Activated CD8-positive, alpha-beta T cell treated with anti-CD3 and anti-CD28 coated beads, Interleukin-2, amount 10 ng/mL, durations not matched to agents 7 days and 5 days (primary cell): ENCODE measurements around the gene IL12A. TPM values are rescaled to one million over a fixed set of nuclear protein-coding genes. Genes with fewer than 3 reads are reported as not detected.

Source experiments
- ATAC-seq: fragments of 150-1000 bp; cut with Tn5 transposase; one replicate; pipeline ENCODE4 v1.10.0; 2021; ENCODE audit warnings: moderate library complexity
- CTCF ChIA-PET: fragments of 350-600 bp; sonication (Branson Sonifier 250); formaldehyde crosslinking; loops from one replicate; lab custom pipeline; 2021; ENCODE audit warnings: antibody characterized with exemption; lab: Charles Lee
- POLR2A ChIA-PET: fragments of 350-600 bp; sonication (Branson Sonifier 250); formaldehyde crosslinking; loops from one replicate; lab custom pipeline; 2021; ENCODE audit warnings: antibody characterized with exemption; lab: Charles Lee
- DNase-seq: peaks from one replicate; pipeline ENCODE4 v3.0.0-alpha.2; 2020
- H3K27ac Mint-ChIP-seq: one replicate; pipeline ENCODE4 v1.8.0; 2021; ENCODE audit warnings: mild to moderate bottlenecking, mixed read lengths
- H3K27me3 Mint-ChIP-seq: one replicate; pipeline ENCODE4 v1.8.0; 2021; ENCODE audit warnings: low read depth, mixed read lengths
- H3K36me3 Mint-ChIP-seq: one replicate; pipeline ENCODE4 v1.8.0; 2021; ENCODE audit warnings: low read depth, mixed read lengths
- H3K4me1 Mint-ChIP-seq: one replicate; pipeline ENCODE4 v1.8.0; 2021; ENCODE audit warnings: low read depth, mixed read lengths
- H3K4me3 Mint-ChIP-seq: one replicate; pipeline ENCODE4 v1.8.0; 2021; ENCODE audit warnings: mild to moderate bottlenecking, mixed read lengths
- H3K9me3 Mint-ChIP-seq: one replicate; pipeline ENCODE4 v1.8.0; 2022; ENCODE audit warnings: mixed read lengths; ENCODE audit not compliant: insufficient read depth
- total RNA-seq, 2 experiments: library from RNA; stranded (reverse); gene quantifications; one replicate each; pipeline ENCODE4 v1.2.3, GENCODE V29; 2021

The IL12A gene
- total RNA-seq, 2 experiments from 2014 or later = not detected

DNA sequence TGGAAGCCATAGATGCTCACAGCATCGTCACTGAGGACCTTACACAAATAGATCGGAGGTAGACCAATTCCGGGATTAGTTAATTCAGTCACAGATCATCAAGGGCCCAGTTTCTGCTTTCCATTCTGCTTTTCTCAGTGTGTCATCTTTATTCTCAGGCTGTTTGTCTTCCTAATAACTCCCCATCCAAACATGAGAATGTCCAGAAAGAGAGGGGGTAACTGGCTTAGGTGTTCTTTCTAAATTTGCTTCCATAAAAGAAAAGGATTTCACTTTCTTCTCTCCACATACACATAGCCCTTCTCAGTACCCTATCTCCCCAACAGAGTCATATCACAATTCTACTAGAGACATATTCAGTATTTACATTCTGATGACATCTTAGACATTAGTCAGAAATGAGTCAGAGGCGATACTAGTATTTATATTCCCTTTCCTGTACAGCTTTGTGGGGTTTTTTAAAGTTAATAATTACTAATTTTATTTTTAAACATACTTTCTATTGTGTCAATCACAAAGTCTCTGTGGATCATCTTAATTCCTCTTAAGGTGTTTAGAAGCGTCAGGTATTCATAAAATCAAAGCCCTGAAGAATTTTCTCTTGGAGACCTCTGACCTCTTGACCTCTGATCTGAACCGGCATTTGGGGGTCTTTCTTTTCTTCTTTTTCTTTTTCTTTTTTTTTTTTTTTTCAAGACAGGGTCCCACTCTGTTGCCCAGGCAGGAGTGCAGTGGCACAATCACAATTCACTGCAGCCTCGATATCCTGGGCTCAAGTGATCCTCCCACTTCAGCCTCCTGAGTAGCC lies 24.3 kb upstream of the IL12A start:
- CTCF ChIA-PET = interaction anchor here (1.0 kb wide), 1 partner anchor 23 kb away, joined by 3 read pairs; no protein-coding TSS in a partner anchor
- POLR2A ChIA-PET = no interaction called here
- peaks cover 9% of the 10 kb centered on the region for H3K27me3 Mint-ChIP-seq
- no peak overlapping the region for H3K4me3 Mint-ChIP-seq
- H3K27ac Mint-ChIP-seq = no peak overlapping the region
- no peak for DNase-seq
- H3K4me1 Mint-ChIP-seq = no peaks in the 10 kb centered on the region
- no peaks in the 10 kb centered on the region for H3K9me3 Mint-ChIP-seq
- no peaks in the 10 kb centered on the region for H3K36me3 Mint-ChIP-seq
- ATAC-seq = no peak

DNA sequence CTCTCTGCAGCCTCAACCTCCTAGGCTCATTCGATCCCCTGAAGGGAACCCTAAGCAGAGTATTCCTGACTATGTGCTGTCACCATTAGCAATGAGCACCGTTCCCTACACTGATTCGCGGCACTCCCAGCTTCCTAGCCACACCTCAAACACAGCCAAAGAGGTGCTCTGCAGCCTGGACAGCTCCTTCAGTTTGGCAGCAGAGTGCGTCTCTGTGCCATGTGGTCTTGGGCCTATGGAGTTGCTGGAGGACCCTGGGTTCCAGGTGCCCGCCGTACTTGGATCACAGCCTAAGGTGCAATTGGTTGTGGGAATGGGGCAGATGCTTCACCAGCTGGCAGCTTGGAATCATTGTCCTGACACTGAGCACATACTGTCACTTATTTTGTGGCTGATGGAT lies 17.3 kb upstream of the IL12A start:
- CTCF ChIA-PET = interaction anchor here (1.0 to 1.3 kb wide), 2 partner anchors 19 to 34 kb away, joined by 3 to 4 read pairs; no protein-coding TSS in a partner anchor
- no peak for ATAC-seq
- no peaks in the 10 kb centered on the region for H3K9me3 Mint-ChIP-seq

DNA sequence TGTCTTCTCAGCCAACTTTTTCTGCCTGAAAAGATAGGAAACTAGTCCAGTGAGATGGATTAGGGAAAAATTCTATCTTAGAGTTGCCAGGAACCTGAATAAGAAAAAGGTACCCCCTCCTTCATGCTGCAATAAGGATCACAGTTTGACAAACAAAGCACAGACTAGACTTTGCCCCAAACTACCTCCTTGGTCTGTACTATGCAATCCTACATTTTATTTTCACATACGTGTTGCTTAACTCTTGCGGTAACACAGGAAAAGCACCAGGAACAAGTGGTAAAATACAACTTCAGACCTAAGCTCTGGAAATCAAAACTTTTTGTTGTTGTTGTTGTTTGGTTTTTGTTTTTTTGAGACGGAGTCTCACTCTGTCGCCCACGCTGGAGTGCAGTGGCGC lies 11.3 kb upstream of the IL12A start:
- Mint-ChIP-seq H3K27ac (no peak overlapping the region), H3K27me3 (peaks cover 29% of the 10 kb centered on the region), H3K4me3 (no peak overlapping the region), H3K36me3 (no peaks in the 10 kb centered on the region), H3K9me3 (no peaks in the 10 kb centered on the region), H3K4me1 (no peaks in the 10 kb centered on the region)
- DNase-seq = no peak
- no peak for ATAC-seq
- CTCF ChIA-PET = interaction anchor here (3.0 kb wide), 1 partner anchor 11 kb away, joined by 12 read pairs; the partner anchor contains the start of gene IL12A
- POLR2A ChIA-PET = no interaction called here

More for the DNA sequence above, 17.3 kb upstream of the IL12A start:
- peaks cover 26% of the 10 kb centered on the region for H3K27me3 Mint-ChIP-seq
- no peaks in the 10 kb centered on the region for H3K4me1 Mint-ChIP-seq
- no peaks in the 10 kb centered on the region for H3K36me3 Mint-ChIP-seq
- H3K27ac Mint-ChIP-seq = no peak overlapping the region
- H3K4me3 Mint-ChIP-seq = no peak overlapping the region
- DNase-seq = no peak
- POLR2A ChIA-PET = no interaction called here

DNA sequence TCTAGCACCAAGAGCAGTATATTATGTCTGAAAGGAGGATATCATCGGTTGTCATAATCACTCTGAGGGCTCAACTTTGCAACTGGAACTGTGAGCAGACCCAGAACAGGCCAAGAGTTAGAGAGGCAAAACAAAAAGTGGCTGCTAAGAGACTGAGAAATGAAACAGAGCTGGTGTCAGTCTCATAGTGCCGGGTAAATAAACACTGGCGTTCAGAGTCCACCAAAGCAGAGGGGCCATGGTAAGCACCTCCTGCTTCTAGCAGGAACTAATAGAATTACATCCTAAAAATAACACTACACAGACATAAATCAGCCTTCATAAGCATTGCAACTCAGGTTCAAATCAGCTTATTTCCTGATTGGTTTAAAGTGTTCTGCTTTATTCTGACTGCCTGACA lies 10.3 kb upstream of the IL12A start:
- POLR2A ChIA-PET = no interaction called here
- CTCF ChIA-PET = interaction anchor here (1.0 to 3.0 kb wide), 2 partner anchors 9 to 10 kb away, joined by 3 to 12 read pairs; partner anchors contain the start of gene IL12A
- H3K36me3 Mint-ChIP-seq = no peaks in the 10 kb centered on the region
- H3K9me3 Mint-ChIP-seq = no peaks in the 10 kb centered on the region
- H3K4me3 Mint-ChIP-seq = no peak overlapping the region
- peaks cover 22% of the 10 kb centered on the region for H3K27me3 Mint-ChIP-seq
- H3K4me1 Mint-ChIP-seq = no peaks in the 10 kb centered on the region
- ATAC-seq (no peak), DNase-seq (no peak)
- H3K27ac Mint-ChIP-seq = no peak overlapping the region

DNA sequence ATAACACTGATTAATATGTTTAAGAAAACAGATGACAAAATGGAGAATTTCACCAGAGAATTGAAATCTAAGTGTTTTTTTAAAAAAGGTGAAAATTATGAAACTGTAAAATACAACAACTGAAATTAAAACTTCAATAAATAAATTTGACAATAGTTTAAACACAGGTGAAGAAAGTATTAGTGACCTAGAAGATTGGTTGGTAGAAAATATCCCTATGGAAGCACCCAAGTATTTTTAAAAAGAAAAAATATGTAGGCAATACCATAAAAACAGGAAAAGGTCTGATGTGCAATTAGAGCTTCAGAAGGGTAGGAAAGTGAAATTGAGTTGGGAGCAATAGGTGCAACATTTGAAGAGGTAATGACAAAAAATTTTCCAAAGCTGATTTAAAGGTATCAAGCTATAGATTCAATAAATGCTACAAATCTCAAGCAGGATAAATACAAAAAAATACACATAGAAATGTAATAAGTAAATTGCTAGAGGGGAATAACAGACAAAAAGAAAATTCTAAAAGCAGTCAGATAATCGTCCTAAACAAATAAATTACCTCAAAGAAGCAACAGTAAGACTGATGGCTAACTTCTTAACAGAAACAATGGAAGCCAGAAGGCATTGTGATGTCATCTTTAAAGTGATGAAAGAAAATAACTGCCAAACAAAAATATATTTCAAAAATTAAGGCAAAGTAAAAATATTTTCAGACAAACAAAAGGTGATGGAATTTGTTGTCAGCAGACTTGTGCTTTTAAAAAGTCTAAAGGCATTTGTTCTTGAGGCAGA lies 9.5 kb upstream of the IL12A start:
- Mint-ChIP-seq H3K4me3 (no peak overlapping the region), H3K36me3 (no peaks in the 10 kb centered on the region), H3K27me3 (peaks cover 18% of the 10 kb centered on the region), H3K9me3 (no peaks in the 10 kb centered on the region), H3K4me1 (no peaks in the 10 kb centered on the region), H3K27ac (no peak overlapping the region)
- CTCF ChIA-PET = interaction anchor here (1.0 kb wide), 1 partner anchor 9 kb away, joined by 3 read pairs; no protein-coding TSS in a partner anchor
- POLR2A ChIA-PET = no interaction called here
- ATAC-seq (no peak), DNase-seq (no peak)

DNA sequence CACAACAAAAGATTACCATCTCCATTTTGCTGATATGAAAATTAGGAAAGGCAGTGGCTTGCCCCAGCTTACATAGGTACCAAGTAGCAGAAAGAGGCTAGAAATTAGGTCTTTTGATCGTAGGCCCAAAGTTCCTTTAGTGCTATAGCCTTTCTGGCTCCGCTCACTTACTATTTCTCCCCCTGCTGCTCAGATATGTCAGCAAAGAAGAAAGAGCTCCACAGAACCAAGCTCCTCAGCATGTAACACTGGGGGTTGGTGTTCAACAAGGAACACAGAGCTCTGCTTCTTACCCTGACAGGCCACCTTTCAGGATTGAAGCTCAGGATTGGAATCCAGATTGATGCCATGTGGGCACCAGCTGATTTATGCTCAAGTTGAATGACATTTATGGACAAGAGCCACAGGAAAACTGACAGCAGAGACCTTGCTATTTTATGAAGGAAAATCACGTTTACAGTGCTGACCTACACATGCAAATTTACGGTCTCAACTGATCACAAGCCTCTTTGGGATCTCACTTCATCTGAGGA lies 6.1 kb upstream of the IL12A start:
- no peaks in the 10 kb centered on the region for H3K9me3 Mint-ChIP-seq
- no peak overlapping the region for H3K27ac Mint-ChIP-seq
- peaks cover 14% of the 10 kb centered on the region for H3K27me3 Mint-ChIP-seq
- no peak for ATAC-seq
- DNase-seq = no peak
- H3K4me1 Mint-ChIP-seq = peaks cover 4% of the 10 kb centered on the region
- no peak overlapping the region for H3K4me3 Mint-ChIP-seq
- ChIA-PET CTCF (interaction anchor here (0.6 to 1.4 kb wide), 3 partner anchors 9 to 98 kb away, joined by 3 to 4 read pairs (median 3); no protein-coding TSS in a partner anchor), POLR2A (no interaction called here)
- H3K36me3 Mint-ChIP-seq = no peaks in the 10 kb centered on the region

DNA sequence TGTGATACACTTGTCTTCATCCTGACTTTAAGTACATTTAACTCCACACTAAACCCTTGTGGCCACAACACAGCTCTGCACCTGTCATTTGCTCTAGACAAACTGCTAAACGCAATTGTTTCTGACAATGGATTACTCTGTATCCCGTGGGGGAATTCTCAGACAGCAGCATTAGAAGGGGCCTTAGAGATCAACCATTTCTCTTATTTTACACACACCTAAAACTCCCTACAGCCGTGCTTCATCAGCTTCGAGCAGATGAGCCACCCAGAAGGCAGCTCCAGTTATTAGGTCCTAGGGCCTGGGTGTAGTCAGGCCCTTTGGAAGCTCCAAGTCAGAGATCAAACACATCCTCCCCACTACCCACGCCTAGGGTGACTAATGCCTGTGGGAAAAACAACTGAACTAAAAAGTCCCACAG lies 1.3 kb upstream of the IL12A start:
- DNase-seq (no peak), ATAC-seq (no peak)
- H3K9me3 Mint-ChIP-seq = no peaks in the 10 kb centered on the region
- POLR2A ChIA-PET = no interaction called here
- H3K27ac Mint-ChIP-seq = no peak overlapping the region
- H3K4me3 Mint-ChIP-seq = no peak overlapping the region
- H3K4me1 Mint-ChIP-seq = peaks cover 14% of the 10 kb centered on the region
- H3K36me3 Mint-ChIP-seq = no peaks in the 10 kb centered on the region
- CTCF ChIA-PET = interaction anchor here (1.0 to 11.8 kb wide), 12 partner anchors 8 to 352 kb away, joined by 3 to 169 read pairs (median 5); no protein-coding TSS in a partner anchor
- peaks cover 15% of the 10 kb centered on the region for H3K27me3 Mint-ChIP-seq

DNA sequence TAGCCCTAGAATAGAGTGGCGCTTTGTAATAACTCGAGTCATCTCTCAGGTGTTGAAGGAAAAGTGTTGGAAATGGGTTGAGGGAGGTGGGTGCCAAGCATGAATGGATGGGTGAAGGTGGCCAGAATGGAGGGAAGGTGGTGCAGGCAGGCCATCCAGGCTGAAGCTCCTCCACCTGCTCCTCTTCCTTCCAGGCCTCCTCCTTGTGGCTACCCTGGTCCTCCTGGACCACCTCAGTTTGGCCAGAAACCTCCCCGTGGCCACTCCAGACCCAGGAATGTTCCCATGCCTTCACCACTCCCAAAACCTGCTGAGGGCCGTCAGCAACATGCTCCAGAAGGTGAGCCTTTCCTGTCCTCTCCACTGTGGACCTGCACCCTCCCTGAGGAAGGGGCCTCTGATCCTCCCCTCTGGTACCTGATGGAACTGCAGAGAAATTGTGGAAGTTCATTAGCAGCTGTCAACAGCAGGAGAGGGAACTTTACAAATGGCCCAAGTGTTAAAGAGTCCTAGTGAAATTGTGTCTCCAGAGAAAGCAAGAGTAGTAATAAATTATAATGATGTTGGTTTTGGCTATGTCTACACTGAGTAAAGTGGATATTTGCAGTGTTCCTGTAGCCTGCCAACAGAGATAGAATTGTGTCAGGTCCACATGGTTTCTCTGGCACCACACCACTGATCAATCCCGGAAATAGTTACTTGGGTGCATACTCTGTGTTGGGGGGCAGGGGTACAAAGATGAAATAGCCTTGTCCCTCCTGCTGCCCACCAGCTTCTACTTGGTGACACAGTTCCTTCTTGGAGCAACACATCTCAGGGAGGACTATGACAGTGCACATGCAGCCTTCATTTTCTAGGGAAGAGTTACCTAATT lies 1.6 kb downstream of the IL12A start:
- no peaks in the 10 kb centered on the region for H3K9me3 Mint-ChIP-seq
- H3K4me1 Mint-ChIP-seq = peaks cover 14% of the 10 kb centered on the region
- DNase-seq = no peak
- H3K36me3 Mint-ChIP-seq = no peaks in the 10 kb centered on the region
- ATAC-seq = no peak
- H3K4me3 Mint-ChIP-seq = peak overlapping the region; percentile 77
- POLR2A ChIA-PET = no interaction called here
- H3K27me3 Mint-ChIP-seq = peaks cover 12% of the 10 kb centered on the region
- CTCF ChIA-PET = interaction anchor here (1.4 to 11.8 kb wide), 4 partner anchors 13 to 104 kb away, joined by 3 to 169 read pairs (median 4); no protein-coding TSS in a partner anchor
- no peak overlapping the region for H3K27ac Mint-ChIP-seq

DNA sequence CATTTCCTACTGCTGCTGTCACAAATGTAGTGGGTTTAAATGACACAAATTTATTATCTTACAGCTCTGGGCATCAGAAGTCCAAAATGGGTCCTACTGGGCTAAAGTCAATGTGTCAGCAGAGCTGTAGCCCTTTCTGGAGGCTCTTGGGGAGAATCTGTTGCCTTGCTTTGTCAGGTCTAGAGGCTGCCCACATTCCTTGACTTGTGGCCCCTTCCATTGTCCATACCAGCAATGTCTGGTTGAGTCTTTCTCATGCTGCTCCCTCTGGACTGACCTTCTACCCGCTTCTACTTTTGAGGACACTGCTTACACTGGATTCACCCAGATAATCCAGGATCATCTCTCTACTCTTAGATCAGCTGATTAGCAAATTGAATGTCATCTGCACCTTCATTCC lies 3.0 kb downstream of the IL12A start:
- ChIA-PET POLR2A (no interaction called here), CTCF (interaction anchor here (1.0 to 11.8 kb wide), 5 partner anchors 9 to 41 kb away, joined by 3 to 169 read pairs (median 3); no protein-coding TSS in a partner anchor)
- peaks cover 14% of the 10 kb centered on the region for H3K4me1 Mint-ChIP-seq
- H3K36me3 Mint-ChIP-seq = no peaks in the 10 kb centered on the region
- H3K27ac Mint-ChIP-seq = no peak overlapping the region
- peaks cover 12% of the 10 kb centered on the region for H3K27me3 Mint-ChIP-seq
- DNase-seq = no peak
- no peak overlapping the region for H3K4me3 Mint-ChIP-seq
- no peaks in the 10 kb centered on the region for H3K9me3 Mint-ChIP-seq
- no peak for ATAC-seq

DNA sequence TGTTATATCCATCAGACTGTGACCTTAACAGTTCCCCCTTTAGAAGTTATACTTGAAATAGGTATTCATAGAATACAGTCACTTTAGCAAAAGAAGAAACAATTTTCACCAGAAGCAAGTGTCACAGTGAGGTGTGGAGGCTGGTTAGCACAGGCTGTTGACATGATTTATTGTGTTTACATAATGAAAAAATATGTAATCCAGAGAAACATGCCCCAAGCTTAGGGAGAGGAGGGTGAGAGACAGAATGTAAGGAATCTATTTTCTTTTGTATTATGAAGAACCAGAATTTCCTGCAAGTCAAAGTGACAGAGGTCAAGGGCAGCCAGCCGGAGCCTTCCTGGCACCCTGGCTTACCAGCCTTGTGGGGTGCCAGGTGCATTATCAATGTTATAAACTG lies 4.0 kb downstream of the IL12A start:
- H3K4me3 Mint-ChIP-seq = no peak overlapping the region
- H3K27me3 Mint-ChIP-seq = peaks cover 12% of the 10 kb centered on the region
- DNase-seq (no peak), ATAC-seq (no peak)
- H3K36me3 Mint-ChIP-seq = no peaks in the 10 kb centered on the region
- H3K4me1 Mint-ChIP-seq = peaks cover 9% of the 10 kb centered on the region
- POLR2A ChIA-PET = no interaction called here
- H3K27ac Mint-ChIP-seq = no peak overlapping the region
- no peaks in the 10 kb centered on the region for H3K9me3 Mint-ChIP-seq
- CTCF ChIA-PET = interaction anchor here (1.0 to 11.8 kb wide), 3 partner anchors 10 to 40 kb away, joined by 3 to 169 read pairs (median 3); no protein-coding TSS in a partner anchor
